IPS-NIHi11 (cell line): ENCODE results near the gene ORC5.
"Not testable (repeated sequence)": the region's sequence is repeated elsewhere in the genome, so short reads cannot be mapped to it uniquely, and the experiment has no call there.

ENCODE experiments used
- DNase-seq: peaks from one replicate; pipeline ENCODE4 v3.0.0; 2012; ENCODE audit warnings: mixed read lengths, low spot score

Gene ORC5

DNA sequence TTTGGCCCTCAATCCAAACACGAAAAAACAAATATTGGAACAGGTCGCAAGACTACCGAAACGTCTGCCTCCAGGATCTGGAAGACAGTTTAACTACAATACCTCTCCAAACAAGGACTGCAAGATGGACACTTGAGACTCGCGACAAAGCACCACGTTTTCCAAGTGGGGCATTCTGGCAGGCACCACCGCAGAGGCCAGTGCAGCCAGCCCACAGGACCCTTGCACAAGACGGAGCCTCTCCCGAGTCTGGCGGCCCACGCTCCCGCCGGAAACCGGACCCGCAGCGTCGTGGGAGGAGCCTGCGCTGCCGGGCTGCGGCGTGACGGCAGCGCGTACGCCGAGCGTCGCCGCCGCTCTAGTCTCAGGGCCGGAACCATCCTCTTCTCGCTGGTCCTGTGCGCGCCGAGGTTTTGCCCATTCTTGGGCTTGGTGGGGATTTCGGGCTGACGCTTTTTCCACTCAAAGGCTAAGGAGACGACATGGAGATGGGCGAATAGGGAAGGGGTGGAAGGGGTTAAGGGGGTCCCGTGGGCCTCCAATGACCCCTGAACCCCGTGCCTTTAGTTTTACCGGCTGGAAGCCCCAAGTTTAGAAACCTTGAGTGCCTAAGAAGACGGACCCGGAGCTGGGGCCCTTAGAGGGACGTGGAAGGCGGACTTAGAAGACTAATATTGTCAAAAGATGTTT lies at the start of gene ORC5:
ORC5 (minus strand) TSS at position 283 of the 690 bp plus-strand sequence; CDS start at position 174, 109 bp downstream.
- DNase-seq: peak; percentile 91

DNA sequence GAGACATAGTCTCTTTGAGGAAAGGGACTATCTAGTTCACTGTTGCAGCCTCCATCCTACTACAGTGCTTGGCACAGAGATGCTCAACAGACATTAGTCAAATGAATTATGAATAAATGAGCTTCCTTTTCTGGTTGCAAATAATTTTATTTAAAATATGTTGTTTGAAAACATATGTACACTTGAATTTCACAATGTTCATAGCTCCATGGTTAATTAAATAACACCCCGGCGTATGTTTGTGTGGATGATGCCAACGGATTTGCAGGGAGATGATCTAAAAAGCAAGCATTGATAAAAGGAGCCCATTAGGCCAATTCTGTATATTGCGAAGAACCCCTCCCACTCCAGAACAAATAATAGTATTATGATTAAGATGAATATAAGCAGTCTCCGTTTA lies 47.8 kb upstream of the ORC5 start:
- no peak for DNase-seq

DNA sequence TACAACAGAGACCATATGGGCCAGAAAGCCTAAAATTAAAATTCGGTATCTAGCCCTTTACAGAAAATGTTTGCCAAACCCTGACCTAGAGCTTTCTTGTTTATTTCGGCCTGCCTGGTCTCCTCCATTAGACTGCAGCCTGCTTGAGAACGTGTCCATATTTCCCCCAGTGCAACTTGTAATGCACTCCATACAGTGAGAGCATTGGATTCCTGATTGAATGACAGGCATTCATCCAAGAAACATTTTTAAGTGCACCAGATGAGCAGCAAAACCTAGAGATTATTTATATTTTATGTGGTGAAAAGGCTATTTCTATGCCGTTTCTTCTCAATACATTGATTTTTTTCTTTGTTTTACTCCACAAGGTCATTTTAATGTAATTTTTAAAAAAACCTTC lies 47.4 kb upstream of the ORC5 start:
- no peak for DNase-seq

DNA sequence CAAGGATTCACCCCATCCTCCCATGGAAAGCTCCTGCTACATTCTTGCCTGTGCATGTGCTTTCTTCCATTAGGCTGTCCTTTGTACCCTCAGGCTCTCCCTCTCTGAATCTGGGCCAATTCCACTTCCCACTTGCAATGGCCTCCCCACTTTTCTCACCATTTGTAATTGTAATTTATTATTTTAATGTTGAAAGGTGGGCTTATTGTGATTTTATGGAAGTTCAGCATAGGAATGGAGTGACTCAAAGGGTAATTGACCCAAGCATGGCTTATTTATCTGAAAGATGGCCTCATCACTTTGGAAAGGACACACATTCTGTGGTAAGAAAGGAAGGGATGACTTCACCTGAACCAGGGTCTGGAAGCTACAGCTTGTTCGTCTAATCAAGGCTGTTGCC lies 46.9 kb upstream of the ORC5 start:
- DNase-seq: no peak

DNA sequence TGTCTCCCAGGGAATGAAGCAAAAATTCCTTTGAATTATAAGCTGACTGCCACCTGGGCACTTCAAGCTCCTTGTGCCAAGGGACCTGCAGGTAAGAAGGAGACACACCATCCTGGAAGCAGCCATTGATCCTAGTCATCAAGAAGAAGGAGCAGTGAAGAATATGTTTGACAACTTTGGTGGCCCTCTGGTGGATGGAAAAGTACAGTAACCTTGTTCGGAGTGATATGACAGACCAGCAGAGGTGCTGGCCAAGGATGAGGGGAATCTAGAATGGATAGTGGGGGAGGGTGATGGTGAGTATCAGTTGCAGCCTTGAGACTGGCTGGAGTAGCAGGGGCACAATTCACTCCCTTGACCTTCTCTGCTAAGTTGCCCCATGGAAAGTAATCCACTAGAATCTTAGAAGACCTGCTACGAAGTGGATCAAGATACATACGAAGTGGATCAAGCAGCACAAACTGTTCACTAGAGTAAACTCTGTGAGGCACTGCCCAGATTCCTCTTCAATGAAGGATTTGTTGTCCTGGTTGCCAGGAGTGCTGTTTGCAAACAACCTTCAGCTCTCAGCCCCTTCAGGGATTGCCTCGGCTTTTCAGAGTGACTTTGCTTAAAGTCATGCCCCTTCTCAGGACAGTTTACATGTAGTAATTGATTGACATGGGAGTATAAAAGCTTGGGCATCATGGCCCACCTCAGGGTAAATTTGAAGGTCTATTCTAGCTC lies 44.8 kb upstream of the ORC5 start:
- no peak for DNase-seq

DNA sequence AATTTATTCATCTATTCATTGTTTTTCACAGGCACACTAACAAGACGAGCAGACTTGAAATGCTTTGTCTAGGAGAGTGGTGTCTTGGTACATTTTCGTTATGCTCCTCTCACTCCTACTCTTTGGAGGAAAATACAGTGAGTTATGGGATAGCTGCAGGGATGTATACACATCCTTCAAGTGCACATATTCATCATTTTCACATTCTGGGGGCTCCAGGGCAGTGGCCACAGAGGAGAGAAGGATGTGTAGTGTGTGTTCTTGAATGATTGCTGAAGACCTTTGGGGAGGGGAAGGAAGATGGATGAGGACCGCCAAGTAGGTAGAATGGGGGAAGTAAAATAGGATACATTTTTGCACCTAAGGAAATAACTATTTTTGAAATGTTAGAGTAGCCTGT lies 34.8 kb upstream of the ORC5 start:
- no peak for DNase-seq

DNA sequence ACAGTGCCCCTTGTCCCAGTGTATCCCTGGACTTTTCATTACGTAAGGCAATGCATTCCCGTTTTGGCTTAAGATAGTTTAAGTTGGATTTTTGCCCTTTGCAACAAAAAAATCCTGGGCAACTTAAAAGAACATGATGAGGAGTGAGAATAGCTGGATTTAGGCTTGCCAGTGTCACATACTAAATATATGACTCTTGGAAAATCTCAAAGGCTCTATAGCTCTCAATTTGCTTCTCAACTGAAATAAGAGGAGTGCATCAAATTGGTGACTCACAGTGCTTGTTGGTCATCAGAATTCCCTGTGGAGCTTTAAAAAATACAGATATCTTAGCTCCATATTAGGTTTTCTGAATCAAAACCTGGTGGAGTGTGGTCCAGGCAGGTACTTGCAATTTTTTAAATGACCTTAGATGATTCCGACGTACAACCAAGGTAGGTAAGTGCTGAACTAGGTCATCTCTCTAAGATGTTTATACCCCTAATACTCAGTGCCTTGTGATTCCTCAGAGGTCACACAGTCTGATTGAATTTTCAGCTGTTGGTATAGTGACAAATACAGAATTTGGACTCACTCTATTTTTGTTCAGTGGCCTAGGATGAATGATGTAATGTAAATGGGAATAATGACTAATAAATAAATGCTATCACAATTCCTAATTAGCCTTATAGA lies 33.9 kb upstream of the ORC5 start:
- no peak for DNase-seq

DNA sequence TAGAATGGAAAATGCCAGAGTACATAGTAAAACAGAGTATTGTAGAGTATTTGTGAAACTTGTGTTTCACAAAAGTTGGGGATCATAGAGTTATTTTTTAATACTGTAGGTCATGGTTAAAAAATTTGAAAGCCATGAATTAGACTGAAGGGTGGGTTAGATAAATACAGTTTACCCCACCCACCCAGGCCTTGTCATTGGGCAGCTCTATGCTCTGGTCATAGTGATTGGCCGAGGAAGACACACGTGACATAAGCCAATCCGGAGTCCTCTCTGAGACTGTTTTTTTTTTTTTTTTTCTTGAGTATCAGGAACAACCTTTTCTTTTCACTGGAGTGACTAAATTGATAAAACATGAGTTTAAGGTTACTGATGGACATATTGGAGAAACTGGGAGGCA lies 33.3 kb upstream of the ORC5 start:
- no peak for DNase-seq

DNA sequence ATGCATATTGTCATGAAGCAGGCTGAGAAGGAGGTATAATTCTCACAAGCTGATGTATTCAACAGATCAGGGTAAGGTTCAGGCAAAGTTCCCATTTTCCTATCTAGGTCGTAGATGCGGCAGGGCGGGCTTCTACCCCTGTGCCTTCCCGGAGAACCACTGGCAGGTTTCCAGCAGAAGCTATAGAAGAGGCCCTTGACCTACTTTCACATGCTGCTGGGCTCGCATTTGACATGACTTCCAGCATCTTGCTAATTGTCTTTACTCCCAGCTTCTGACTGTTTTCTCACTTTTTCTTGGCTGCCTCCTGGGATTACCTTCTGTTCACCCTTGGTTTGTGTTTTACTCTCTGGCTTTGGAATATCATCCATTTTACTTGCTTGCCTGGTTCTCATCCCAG lies 32.6 kb upstream of the ORC5 start:
- no peak for DNase-seq

DNA sequence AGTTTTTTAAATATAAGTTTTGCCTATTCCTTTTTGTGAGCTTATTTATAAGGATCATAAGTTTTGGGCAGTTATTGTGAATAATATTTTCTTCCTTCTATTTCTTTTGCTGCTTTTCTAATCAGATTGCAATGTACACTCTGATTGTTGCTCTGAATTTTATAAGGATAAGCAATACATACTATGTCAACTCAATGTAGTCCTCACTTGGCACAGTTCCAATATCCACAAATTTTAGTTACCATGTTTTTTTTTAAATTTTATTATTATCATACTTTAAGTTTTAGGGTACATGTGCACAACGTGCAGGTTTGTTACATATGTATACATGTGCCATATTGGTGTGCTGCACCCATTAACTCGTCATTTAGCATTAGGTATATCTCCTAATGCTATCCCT lies 27.2 kb upstream of the ORC5 start:
- DNase-seq: not testable (repeated sequence)

DNA sequence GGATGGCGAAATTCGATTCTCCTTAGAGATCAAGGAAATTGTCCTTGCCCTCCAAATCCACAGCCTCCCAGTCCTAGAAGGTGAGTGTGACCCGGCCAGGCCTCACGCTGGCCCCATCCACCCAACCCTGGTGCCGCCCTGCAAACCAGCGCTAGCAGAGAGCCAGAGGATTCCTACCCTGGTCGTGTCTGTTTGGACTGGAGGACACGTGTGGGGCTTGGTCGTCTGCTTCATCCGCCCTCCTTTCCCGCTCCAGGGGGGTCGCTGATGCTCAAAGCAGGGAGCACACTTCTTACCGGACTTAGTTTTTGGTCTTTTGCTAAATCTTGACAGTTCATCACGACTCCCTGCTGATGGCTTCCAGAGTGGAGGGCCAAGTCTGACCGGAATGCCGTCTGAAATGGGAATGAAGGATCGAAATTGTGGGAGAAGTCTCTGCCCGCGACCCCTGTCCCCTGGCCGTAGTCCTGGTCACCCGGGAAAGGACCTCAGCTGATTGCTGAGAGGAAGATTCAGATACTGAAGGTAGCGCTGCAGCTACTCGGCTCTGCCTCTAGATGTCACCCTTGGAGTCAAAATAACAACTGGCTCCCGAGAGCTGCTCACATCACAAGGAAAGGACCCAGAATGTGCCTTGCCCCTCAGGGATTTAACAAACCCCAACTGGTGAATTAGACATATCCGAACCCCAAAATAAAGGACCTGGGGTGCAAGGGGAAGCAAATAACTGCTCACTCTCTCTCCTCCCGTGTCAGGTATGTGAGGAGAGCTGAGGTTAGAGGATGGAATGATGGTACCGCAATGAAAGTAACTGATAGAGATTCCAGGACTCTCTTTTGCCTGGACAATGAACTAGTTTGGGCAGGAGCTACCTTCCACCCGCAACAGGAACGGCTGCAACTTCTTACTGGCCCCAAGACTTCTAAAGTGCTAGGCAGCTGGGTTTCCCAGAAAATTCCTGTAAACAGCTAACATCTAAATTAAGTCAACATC lies 23.5 kb upstream of the ORC5 start:
- peak; percentile 76 for DNase-seq

DNA sequence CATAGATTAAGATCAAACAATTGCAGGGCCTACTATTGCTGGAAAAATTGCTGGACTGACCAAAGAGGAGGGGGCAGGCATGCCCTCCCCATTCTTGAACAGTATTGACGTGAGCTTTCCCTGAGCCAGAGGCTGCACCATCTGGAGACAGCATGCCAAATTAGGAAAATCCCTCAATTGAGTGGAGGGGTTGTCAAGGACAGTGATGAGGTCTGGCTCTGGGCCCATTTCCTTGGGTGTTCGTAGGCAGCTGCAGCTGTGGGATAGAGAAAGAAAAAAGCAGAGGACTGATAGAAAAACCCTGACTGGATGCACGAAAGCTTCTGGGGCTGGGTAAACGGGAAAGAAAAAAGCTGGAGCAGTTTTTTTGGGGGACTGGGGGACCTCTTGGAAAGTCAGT lies 22.8 kb upstream of the ORC5 start:
- no peak for DNase-seq

DNA sequence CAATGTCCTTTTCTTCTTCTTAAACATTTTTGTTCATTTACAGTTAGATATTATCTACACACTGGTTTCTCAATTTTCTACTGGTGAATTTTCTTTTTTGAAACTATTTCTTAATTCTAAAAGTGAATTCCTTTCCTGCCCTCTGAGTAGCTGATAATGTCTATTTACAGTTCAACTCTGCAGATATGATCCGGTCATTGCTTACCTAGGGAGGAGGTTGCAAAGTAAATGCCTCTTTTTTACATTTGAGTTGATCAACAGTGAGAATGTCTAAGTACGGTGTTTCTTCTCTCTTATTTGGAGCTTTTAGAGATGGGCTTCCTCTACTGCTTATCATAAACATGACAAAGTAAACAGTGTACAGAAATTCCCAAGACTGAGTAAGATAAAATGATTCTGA lies 20.6 kb upstream of the ORC5 start:
- no peak for DNase-seq

DNA sequence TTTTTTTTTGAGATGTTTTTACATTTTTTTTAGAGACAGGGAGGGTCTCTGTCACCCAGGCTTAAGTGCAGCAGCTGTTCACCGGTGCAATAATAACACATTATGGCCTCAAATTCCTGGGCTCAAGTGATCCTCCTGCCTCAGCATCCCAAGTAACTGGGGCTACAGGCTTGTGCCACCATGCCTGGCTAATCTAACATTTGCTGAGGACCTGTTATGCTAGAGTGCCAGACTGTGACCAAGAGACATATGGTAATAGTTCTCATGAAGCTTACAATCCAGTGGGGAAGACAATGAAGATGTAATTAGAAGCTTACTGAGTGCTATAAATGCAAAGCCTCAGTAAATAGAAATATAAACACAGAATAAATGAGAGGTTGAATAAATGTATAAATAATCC lies 17.6 kb upstream of the ORC5 start:
- DNase-seq: no peak

DNA sequence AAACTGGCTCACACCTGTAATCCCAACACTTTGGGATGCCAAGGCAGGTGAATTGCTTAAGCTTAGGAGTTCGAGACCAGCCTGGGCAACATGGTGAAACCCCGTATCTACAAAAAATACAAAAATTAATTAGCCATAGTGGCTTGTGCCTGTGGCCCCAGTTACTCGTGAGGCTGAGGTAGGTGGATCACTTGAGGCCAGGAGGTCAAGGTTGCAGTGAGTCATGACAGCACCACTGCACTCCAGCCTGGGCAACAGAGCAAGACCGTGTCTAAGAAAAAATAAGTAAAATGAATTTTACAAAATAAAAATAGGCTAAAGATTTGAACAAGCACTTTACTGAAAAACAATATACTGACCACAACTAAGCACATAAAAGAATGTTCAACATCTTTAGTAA lies 9.8 kb upstream of the ORC5 start:
- DNase-seq: no peak

DNA sequence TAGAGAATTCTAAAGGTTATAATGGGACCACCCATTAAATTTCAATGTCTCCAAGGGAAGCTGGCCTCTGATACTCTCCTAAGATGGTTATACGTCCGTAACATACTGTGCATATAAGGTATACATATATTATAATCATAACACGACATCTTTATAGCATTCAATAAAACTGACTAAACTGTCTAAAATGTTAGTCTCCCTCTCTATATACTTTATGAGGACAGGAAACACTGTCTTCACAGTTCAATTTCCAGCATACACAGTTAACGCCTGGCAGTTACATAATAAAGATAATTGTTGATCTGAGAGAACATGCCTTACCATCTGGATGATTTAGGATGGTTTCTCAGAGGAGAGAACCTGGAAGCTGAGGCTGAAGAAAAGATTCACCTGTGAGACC lies 1.2 kb upstream of the ORC5 start:
- no peak for DNase-seq

DNA sequence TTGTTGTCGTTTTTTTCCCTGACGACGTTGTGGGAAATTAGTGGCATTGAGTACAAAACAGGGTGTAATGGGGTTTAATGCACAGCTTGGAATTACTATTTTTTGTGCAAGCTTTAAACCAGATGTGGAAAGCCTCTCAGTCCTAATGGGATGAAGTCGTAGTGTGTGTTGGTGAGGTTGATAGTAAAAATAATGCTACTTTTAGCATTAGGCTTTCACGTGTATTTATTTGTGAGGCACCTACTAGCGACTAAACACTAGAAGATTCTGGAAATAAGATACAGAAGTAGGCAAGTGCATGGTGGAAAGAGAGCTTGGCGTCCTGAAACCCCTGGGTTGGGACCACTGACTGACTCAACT lies 588 bp upstream of the ORC5 start:
- no peak for DNase-seq

DNA sequence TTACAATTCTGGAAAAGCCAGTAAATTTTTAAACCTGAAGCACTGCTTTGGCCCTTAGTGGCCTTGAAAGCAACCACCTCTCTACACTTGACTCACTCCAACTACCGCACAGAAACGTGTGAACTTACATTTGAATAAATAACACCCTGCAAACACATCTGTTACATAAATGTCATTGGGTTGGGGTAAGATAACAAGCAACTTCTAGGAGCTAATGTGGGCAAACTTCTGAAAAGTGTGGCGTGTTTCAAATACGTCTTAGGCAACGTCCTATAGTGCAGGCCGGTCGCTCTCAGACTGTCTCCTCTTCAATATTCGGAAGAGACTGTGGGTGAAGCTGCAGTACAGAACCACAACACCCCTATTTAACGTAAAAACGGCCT lies 474 bp downstream of the ORC5 start:
- DNase-seq: no peak

DNA sequence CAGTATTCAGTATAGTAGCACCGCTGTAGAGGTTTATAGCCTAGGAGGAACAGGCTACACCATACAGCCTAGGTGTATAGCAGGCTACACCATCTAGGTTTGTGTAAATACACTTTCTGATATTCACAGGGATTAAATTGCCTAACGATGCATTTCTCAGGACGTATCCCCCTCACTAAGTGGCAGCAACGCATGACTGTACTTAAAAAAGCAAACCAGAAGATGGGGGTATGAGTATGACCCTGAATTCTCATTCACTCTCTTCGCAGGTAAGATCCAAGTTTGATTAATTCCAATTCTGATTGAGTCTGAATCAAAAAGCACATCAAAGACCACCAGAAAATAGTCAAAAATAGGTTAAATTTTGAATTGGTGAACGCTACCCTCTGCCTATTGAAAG lies 972 bp downstream of the ORC5 start:
- no peak for DNase-seq

DNA sequence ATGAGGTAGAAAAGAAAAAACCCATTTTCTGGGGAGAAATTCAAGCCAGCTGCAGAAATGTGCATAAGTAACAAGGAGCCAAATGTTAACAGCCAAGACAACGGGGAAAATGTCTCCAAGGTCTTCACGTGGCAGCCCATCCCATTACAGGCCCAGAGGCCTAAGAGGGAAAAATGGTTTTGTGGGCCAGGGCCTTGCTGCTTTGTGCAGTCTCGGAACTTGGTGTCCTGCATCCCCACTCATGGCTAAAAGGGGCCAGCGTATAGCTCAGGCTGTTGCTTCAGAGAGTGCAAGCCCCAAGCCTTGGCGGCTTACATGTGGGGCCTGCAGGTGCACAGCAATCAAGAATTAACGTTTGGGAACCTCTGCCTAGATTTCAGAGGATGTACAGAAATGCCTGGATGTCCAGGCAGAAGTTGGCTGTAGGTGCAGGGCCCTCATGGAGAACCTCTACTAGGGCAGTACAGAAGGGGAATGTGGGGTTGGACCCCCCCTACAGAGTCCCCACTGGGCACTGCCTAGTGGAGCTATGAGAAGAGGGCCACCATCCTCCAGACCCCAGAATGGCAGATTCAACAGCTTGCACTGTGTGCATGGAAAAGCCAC lies 9.0 kb downstream of the ORC5 start:
- DNase-seq: no peak

DNA sequence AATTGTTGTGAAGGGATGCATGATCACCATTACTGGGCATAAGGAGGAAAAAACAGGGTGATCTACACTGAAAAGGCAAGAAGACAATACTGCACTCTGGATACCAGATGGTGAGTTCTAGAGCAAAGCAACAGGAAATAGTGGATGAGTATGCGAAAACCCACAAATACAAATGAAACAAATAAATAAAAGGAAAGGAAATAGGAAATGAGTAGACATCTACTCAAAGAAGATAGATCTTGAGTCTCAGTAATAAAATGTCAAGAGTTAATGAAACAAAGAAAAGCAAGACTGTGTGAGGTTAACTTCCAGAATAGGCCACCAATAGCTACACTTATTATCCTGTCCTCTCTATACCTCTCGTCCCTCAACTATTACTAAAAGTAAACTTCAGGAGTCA lies 11.7 kb downstream of the ORC5 start:
- no peak for DNase-seq

DNA sequence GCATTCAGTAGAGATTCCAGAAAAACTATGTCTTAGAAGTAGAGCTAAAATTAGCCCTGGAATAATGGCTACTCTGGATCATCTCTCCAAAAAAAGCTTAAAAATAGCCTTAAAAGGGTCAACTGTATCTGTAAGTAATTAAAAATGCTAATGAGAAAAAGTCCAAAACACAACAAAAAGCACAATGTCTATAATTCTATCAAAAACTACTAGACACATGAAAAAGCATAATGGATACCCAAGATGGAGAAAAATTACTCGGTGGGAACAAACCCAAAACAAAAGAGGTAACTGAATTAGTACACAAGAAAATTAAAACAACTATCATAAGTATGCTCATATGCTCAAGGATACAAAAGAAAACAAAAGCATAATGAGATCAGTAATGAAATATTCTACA lies 15.4 kb downstream of the ORC5 start:
- no peak for DNase-seq
